GM23248 (cell line): Measurements from ENCODE around the gene FILIP1.

Source experiments
- EZH2 ChIP-seq: fragments of 200-600 bp; sonication (generic); IDR thresholded peaks from 2 replicates; pipeline ENCODE4 v1.6.1; 2018; ENCODE audit warnings: antibody characterized with exemption, mild to moderate bottlenecking; ENCODE audit not compliant: insufficient read depth, poor library complexity, severe bottlenecking
- EZH2phosphoT487 ChIP-seq: fragments of 200-600 bp; sonication (generic); IDR thresholded peaks from 2 replicates; pipeline ENCODE4 v1.6.1; 2018; ENCODE audit warnings: antibody characterized with exemption, moderate library complexity, mild to moderate bottlenecking, low read depth; ENCODE audit not compliant: insufficient read depth

- TF ChIP-seq EZH2 (no peak), EZH2phosphoT487 (no peak)
Measured at GRCh38 chr6:75351570-75351969, 142.0 kb downstream of the FILIP1 start.
